CD14-positive monocyte (primary cell): ENCODE measurements around the gene UBXN4. TPM values are rescaled to one million over a fixed set of nuclear protein-coding genes. Genes with fewer than 3 reads are reported as not detected.

ENCODE experiments used
- DNase-seq, 3 donors: peaks; one replicate each; pipeline ENCODE4 v3.0.0-alpha.2; 2011 to 2022
- H2AFZ ChIP-seq: 2 replicates; pipeline ENCODE4 v1.6.0; 2012; ENCODE audit warnings: mild to moderate bottlenecking, low read depth, low read length, inconsistent platforms; ENCODE audit not compliant: insufficient read depth, poor library complexity, severe bottlenecking
- H3K27ac ChIP-seq, 2 donors: 1 replicate in 1 of 2; 2 replicates in 1 of 2; pipeline ENCODE4 v1.5.1; 2012 to 2013; ENCODE audit warnings: low read length in 2 of 2, control low read depth in 1 of 2, inconsistent platforms in 1 of 2, low read depth in 1 of 2, mild to moderate bottlenecking in 1 of 2
- H3K27me3 ChIP-seq, 2 donors: one replicate each; pipeline versions ENCODE4 v1.6.0 to v1.6.1; 2011 to 2013; ENCODE audit warnings: low read length in 2 of 2; ENCODE audit not compliant: control insufficient read depth in 2 of 2, insufficient read depth in 2 of 2
- H3K36me3 ChIP-seq, 2 donors: replicated peaks in 1 of 2; 1 replicate in 1 of 2; 2 replicates in 1 of 2; pipeline versions ENCODE4 v1.5.1 to v1.6.1; 2012 to 2013; ENCODE audit warnings: low read length in 2 of 2, control low read depth in 1 of 2, inconsistent platforms in 1 of 2, mild to moderate bottlenecking in 1 of 2; ENCODE audit not compliant: insufficient read depth in 2 of 2, control insufficient read depth in 1 of 2
- H3K4me1 ChIP-seq, 2 donors: 1 replicate in 1 of 2; 2 replicates in 1 of 2; pipeline versions ENCODE4 v1.5.1 to v1.6.1; 2012 to 2013; ENCODE audit warnings: low read length in 2 of 2, control low read depth in 1 of 2, inconsistent platforms in 1 of 2, mild to moderate bottlenecking in 1 of 2, moderate library complexity in 1 of 2; ENCODE audit not compliant: insufficient read depth in 2 of 2, control insufficient read depth in 1 of 2
- H3K4me2 ChIP-seq: replicated peaks from 2 replicates; pipeline ENCODE3; 2012; ENCODE audit warnings: low read length, moderate library complexity, mild to moderate bottlenecking; ENCODE audit not compliant: poor library complexity, severe bottlenecking; ENCODE audit errors: extremely low read depth
- H3K4me3 ChIP-seq, 3 experiments: fragments of 200-600 bp in 1 of 3; sonication (generic) in 1 of 3; replicated peaks in 1 of 3; 1 replicate in 2 of 3; 2 replicates in 1 of 3; pipeline ENCODE4 v1.5.1; 2011 to 2013; ENCODE audit warnings: low read length in 3 of 3, mild to moderate bottlenecking in 3 of 3, control low read depth in 2 of 3, low read depth in 2 of 3, inconsistent platforms in 1 of 3, moderate library complexity in 1 of 3
- H3K79me2 ChIP-seq: 2 replicates; pipeline ENCODE4 v1.6.0; 2012; ENCODE audit warnings: mild to moderate bottlenecking, control low read depth, inconsistent platforms, low read length, moderate library complexity; ENCODE audit not compliant: insufficient read depth
- H3K9ac ChIP-seq: 2 replicates; pipeline ENCODE4 v1.6.0; 2017; ENCODE audit warnings: low read length, mild to moderate bottlenecking; ENCODE audit not compliant: insufficient read depth, poor library complexity, severe bottlenecking
- H3K9me3 ChIP-seq, 2 donors: replicated peaks in 1 of 2; 1 replicate in 1 of 2; 2 replicates in 1 of 2; pipeline versions ENCODE4 v1.5.1 to v1.6.1; 2012 to 2013; ENCODE audit warnings: low read length in 2 of 2, control low read depth in 1 of 2; ENCODE audit not compliant: control insufficient read depth in 1 of 2, insufficient read depth in 1 of 2
- H4K20me1 ChIP-seq: 2 replicates; pipeline ENCODE4 v1.6.0; 2012; ENCODE audit warnings: mild to moderate bottlenecking, low read length, control low read depth, moderate library complexity; ENCODE audit not compliant: insufficient read depth
- H3K27ac Mint-ChIP-seq, 7 donors: one replicate each; pipeline ENCODE4 v1.8.0; 2020; ENCODE audit warnings: mild to moderate bottlenecking in 7 of 7, mixed read lengths in 7 of 7, moderate library complexity in 6 of 7, inconsistent platforms in 2 of 7
- H3K27me3 Mint-ChIP-seq, 3 donors: one replicate each; pipeline ENCODE4 v1.8.0; 2021 to 2022; ENCODE audit warnings: low read depth in 3 of 3, mild to moderate bottlenecking in 3 of 3, mixed read lengths in 3 of 3, moderate library complexity in 3 of 3, inconsistent platforms in 1 of 3
- H3K36me3 Mint-ChIP-seq, 2 donors: one replicate each; pipeline ENCODE4 v1.8.0; 2020; ENCODE audit warnings: mixed read lengths in 2 of 2, inconsistent platforms in 1 of 2, mild to moderate bottlenecking in 1 of 2
- H3K4me1 Mint-ChIP-seq: one replicate; pipeline ENCODE4 v1.8.0; 2020; ENCODE audit warnings: mild to moderate bottlenecking, mixed read lengths
- H3K4me3 Mint-ChIP-seq, 2 donors: one replicate each; pipeline ENCODE4 v1.8.0; 2020; ENCODE audit warnings: mild to moderate bottlenecking in 2 of 2, mixed read lengths in 2 of 2, moderate library complexity in 1 of 2
- H3K9me3 Mint-ChIP-seq, 7 donors: one replicate each; pipeline ENCODE4 v1.8.0; 2020 to 2022; ENCODE audit warnings: mixed read lengths in 7 of 7, mild to moderate bottlenecking in 6 of 7, moderate library complexity in 6 of 7, inconsistent platforms in 2 of 7
- CTCF ChIP-seq: fragments of 200-600 bp; IDR thresholded peaks from one replicate; pipeline ENCODE4 v1.8.0; 2022; ENCODE audit warnings: antibody characterized with exemption, mild to moderate bottlenecking
- WGBS: methylation state at CpG from one replicate; pipeline ENCODE4 v1.1.5; 2013; ENCODE audit warnings: missing lambda C conversion rate; ENCODE audit not compliant: insufficient coverage; 5-methylcytosine and 5-hydroxymethylcytosine counted together
- intact Hi-C, 2 donors: fragments of 100-400 bp; cut with micrococcal nuclease; formaldehyde crosslinking; loops; one replicate each; pipeline versions ENCODE4 v1.15.0 to v1.15.1; 2023
- polyA plus RNA-seq, 3 donors: library from polyadenylated mRNA; depleted of rRNA in 1 of 3; unstranded in 2 of 3; stranded (reverse) in 1 of 3; fragments of 300-500 nt in 2 of 3; fragments of >200 nt in 1 of 3; fragmentation: Illumina TruSeq in 2 of 3; gene quantifications; 1 replicate in 2 of 3; 2 replicates in 1 of 3; pipeline ENCODE4 v1.2.3, GENCODE V29; 2012 to 2021

Gene UBXN4
- polyA plus RNA-seq, 3 donors: 53.8 to 107 (median 74.2) TPM

GRCh38 chr2:135728064-135728743 lies 13.5 kb upstream of the UBXN4 start:
- no peak overlapping the region for H3K4me3 ChIP-seq
- no peak overlapping the region for H3K27ac Mint-ChIP-seq
- no peaks in the 10 kb centered on the region for H3K4me1 Mint-ChIP-seq
- TF ChIP-seq CTCF: no peak
- H3K4me2 ChIP-seq: no peak overlapping the region
- H3K27ac ChIP-seq: no peak overlapping the region
- H3K4me1 ChIP-seq: no peaks in the 10 kb centered on the region
- H2AFZ ChIP-seq: no peak overlapping the region
- H3K9ac ChIP-seq: no peak overlapping the region
- no peaks in the 10 kb centered on the region for H3K9me3 Mint-ChIP-seq
- peaks cover 15 to 29% of the 10 kb centered on the region in 2 donors for H3K36me3 Mint-ChIP-seq
- H3K27me3 ChIP-seq: no peaks in the 10 kb centered on the region
- H3K79me2 ChIP-seq: no peaks in the 10 kb centered on the region
- WGBS: 100% methylated on average over 2 of the region's 2 CpGs
- no peaks in the 10 kb centered on the region for H3K27me3 Mint-ChIP-seq
- intact Hi-C loops: no loop called here
- H3K36me3 ChIP-seq: peaks cover 11 to 28% of the 10 kb centered on the region in 2 donors
- H3K4me3 Mint-ChIP-seq: no peak overlapping the region
- no peak for DNase-seq
- H4K20me1 ChIP-seq: no peaks in the 10 kb centered on the region
- no peaks in the 10 kb centered on the region for H3K9me3 ChIP-seq

- H3K9me3 Mint-ChIP-seq: no peaks in the 10 kb centered on the region
- H3K27ac ChIP-seq: no peak overlapping the region
- no peak overlapping the region for H3K27ac Mint-ChIP-seq
- H3K4me2 ChIP-seq: no peak overlapping the region
- intact Hi-C loops: loop anchor here in 1 of 2 donors (10.0 kb wide), 1 partner anchor 208 kb away; no protein-coding TSS in a partner anchor
- no peak for DNase-seq
- H3K4me1 ChIP-seq: no peaks in the 10 kb centered on the region
- no peak overlapping the region for H3K4me3 ChIP-seq
- peaks cover 0 to 1% (median 0%) of the 10 kb centered on the region in 3 donors for H3K27me3 Mint-ChIP-seq
- H3K4me1 Mint-ChIP-seq: no peaks in the 10 kb centered on the region
- no peaks in the 10 kb centered on the region for H3K27me3 ChIP-seq
- WGBS: 100% methylated on average over 1 of the region's 5 CpGs
- H4K20me1 ChIP-seq: no peaks in the 10 kb centered on the region
- H3K79me2 ChIP-seq: no peaks in the 10 kb centered on the region
- no peak overlapping the region for H3K9ac ChIP-seq
- H3K4me3 Mint-ChIP-seq: no peak overlapping the region
- H3K36me3 ChIP-seq: no peaks in the 10 kb centered on the region
- no peaks in the 10 kb centered on the region for H3K9me3 ChIP-seq
- TF ChIP-seq CTCF: no peak
- H3K36me3 Mint-ChIP-seq: no peaks in the 10 kb centered on the region
- H2AFZ ChIP-seq: no peak overlapping the region
These were observed 9.1 kb upstream of the UBXN4 start for GRCh38 chr2:135732561-135732960.
